GM19468 (cell line): ENCODE measurements around the gene C1orf167.

Experiments used
- ATAC-seq: cut with Tn5 transposase; IDR thresholded peaks from one replicate; pipeline ENCODE4 v1.9.1; 2021; ENCODE audit warnings: mild to moderate bottlenecking, moderate library complexity, moderate number of reproducible peaks; ENCODE audit not compliant: unreplicated experiment; ENCODE audit errors: extremely low read depth

C1orf167 gene

DNA sequence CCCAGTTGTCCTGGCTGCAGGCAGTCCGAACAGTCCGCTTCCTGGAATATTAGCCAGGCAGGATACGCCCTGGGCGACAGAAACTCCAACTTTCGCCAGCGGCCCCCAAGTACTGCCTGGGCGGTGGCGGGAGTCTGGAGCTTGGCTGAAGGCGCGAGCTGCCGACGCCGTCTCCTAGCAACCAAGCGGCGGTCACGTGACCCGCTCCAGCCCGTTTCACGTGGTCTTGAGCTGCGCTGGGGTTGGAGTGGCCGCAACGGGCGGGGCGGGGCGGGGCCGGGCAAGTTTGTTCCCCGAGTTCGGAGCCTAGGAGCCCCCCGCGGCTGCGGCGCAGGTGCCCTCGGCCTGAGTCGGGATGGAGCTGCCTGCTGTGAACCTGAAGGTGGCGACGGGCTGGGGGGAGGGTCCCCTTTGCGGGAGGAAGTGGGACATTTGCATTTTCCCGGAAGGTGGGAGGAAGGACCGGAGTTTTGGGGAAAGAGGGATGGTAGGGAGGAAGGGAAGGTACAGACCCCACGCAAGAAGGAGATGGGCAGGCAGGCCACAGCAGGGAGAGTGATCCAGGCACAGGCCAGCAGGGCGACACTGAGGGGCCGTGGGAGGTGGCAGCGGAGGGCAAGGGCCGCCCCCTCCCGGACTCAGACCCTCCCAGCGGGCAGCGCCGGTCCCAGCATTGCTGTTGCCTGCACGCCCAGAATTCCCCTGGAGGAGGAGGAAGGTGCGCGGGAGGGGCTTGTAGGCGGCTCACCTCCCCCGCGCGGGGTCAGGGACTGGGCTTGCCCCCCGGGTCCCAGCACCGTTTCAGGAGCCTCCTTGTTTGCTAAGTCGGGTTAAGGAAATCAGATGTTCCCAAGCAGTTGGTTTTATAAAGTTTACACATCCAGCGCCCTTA lies 25.9 kb upstream of the C1orf167 start, which contains the start of gene AGTRAP:
TSS of gene AGTRAP (plus strand) at position 283 of the 892 bp plus-strand sequence. CDS start at position 356, 73 bp downstream.
- ATAC-seq, result no peak

GRCh38 chr1:11736746-11737639 lies 25.0 kb upstream of the C1orf167 start:
- no peak for ATAC-seq

GRCh38 chr1:11738096-11738495 lies 23.9 kb upstream of the C1orf167 start:
- ATAC-seq, result no peak

- ATAC-seq, result no peak
Measured at GRCh38 chr1:11738783-11739182, 23.2 kb upstream of the C1orf167 start.

GRCh38 chr1:11740258-11741192 lies 21.5 kb upstream of the C1orf167 start:
- ATAC-seq, result no peak

DNA sequence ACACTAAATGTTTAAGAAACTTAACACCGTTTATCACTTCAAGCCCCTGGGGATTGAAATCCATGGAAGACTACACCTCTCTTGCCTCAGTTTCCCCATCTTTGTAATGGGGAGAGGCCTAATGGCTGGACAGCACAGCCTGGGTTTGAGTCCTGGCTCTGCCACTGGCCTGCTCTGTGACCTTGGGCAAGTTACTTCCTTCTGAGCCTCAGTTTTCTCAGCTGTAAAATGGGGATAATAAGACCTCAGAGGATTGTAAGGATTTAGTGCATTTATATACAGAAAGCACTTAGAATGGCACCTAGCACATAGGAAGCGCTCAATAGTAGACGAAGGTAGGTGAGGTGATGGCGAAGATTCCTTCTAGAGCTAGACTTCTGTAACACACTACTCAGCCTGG lies 20.5 kb upstream of the C1orf167 start:
- no peak for ATAC-seq

DNA sequence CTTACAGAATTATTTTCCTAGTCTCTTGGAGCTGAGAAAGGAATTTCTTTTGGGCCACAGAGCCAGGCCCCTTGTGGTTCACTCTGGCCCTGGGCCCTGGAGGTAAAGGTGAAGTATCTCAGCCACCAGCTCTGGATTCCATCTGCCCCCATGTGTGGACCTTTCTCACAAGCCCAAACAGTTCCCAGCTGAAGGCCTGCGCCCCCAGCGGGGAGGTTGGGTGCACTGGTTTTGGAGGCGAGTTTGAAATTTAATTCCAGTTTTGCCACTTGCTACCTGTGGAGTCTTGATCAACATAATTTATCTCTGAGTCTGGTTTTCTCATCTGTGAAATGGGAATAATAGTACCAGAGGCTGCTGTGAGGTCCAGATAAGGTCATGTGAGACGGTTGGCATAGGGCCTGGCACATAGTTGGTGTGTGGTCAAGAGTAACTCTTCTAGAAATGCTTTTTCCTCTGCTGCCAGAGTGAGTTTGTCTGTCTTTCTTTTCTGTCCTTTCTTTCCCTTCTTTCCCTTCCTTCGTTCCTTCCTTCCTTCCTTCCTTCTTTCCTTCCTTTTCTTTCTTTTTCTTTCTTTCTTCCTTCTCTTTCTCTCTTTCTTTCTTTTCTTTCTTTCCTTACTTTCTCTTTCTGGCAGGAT lies 20.0 kb upstream of the C1orf167 start:
- no peak for ATAC-seq

DNA sequence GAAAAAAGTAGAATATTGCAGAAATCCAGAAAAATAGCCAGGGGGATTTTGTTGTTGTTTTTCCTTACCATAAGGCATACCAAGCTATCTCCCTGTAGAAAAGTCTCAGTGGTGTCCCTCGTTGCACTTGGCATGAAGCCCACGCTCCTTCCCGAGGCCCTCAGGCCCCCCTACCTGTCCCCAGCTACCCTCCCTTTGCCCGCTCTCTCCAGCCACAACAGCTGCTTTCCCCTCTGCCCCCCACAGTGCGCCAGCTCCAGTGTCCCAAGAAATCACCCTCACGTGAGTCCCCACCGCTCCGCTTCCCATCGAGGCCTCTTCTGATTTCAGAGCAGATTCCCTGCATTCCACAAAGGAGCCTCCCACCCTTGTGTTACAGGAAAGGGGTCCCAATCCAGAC lies 17.7 kb upstream of the C1orf167 start:
- ATAC-seq, result no peak

GRCh38 chr1:11746092-11746491 lies 15.9 kb upstream of the C1orf167 start:
- ATAC-seq, result no peak

DNA sequence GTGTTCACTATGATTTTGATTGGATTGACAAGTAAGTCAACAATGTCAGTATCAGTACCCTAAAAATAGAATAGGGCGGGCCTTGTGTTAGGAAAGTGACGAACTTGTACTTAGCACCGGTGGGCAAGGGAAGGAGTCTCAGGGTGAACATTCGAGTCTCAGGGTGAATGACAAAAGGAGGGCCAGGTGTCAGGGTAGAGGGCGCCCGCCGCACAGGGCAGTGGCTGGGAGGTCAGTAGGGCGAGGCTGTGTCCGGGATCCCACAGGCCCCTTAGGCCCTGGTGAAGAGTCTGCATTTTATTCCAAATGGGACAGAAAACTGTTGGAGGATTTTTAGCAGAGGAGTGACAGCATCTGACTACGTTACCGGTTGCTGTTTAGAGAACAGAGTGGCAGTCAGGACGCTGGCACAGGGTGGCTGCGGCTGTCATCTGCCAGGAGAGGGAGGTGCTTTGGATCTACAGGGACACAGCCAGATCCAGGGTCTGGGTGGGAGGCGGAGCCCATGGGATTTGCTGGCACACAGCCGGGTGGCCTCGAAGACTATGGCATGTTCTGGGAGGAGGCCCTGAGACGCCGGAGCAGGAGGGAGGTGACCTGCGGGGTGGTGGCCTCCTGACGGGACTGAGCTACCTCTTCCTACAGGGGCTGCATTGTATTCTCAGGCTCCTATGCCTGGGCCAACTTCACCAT lies 15.1 kb upstream of the C1orf167 start:
- ATAC-seq, result no peak

DNA sequence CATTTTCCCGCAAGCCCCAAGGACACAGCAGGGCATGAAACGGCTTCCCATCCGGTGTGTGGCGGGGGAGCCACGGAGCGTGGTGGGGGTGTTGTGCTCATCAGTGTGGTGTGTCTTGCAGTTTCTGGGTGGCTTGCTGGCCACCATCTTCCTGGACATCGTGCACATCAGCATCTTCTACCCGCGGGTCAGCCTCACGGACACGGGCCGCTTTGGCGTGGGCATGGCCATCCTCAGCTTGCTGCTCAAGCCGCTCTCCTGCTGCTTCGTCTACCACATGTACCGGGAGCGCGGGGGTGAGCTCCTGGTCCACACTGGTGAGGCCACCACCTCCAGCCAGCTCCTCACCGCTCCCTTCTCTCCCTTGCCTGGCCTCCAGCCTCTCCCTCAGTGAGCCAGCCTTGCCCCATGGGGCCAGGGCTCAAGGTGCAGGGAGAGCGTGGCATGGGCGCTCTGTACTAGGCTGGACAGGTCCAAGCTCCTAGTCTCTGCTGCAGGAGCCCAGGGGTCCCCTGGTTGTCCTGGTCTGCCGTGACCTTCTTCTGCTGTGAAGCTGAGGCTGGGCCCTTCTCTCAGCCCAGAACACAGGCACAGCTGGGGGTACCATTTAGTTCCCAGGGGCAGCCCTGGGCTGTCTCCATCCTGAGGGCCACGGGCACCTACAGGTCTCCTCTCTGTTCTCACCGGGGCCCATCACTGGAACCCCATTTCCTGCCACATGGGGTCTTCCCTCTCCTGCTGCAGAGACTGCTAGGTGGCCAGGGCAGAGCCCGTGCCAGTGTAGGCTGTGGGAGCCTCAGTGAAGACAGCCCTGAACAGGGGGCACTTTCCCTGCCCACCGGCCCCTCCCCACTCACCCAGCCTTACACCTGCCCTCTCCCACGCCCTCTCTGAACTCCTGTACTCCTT lies 13.4 kb upstream of the C1orf167 start:
- no peak for ATAC-seq

DNA sequence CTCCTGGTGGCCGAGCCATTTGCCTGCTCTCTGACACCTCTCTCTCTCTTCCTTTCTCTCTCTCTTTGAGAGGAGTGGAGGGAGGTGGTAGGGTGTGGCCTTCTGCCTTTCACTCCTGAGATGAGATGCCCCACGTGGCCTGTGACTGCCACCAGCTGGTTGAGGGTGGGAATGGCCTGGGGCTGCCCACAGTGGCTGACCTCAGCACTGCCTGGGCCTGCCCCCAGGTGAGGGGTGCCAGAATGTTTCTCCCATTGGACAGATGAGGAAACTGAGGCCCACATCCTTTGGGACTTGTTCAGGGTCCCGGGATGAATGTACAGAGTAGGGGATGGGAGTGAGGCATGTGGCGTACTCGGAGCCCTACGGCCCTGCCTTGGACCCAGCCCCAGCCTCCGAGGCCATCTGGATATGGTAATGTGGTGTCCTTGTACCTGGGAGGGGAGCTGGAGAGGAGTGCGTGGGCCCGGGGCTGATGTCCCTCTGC lies 12.7 kb upstream of the C1orf167 start:
- ATAC-seq, result peak; percentile 68

DNA sequence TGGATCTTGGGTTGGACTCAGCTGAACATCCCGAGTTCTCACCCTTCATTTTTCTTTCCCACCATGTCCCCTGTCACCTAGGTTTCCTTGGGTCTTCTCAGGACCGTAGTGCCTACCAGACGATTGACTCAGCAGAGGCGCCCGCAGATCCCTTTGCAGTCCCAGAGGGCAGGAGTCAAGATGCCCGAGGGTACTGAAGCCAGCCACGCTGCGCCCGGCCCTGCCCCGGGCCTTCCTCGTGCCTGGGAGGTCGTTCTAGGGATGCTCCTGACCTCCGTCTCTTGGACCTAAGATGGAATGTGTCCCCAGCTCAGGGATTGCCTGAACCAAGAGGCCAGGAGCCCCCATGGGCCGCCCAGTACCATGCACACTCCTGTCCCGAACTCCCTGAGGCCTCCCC lies 12.0 kb upstream of the C1orf167 start:
- ATAC-seq, result no peak

DNA sequence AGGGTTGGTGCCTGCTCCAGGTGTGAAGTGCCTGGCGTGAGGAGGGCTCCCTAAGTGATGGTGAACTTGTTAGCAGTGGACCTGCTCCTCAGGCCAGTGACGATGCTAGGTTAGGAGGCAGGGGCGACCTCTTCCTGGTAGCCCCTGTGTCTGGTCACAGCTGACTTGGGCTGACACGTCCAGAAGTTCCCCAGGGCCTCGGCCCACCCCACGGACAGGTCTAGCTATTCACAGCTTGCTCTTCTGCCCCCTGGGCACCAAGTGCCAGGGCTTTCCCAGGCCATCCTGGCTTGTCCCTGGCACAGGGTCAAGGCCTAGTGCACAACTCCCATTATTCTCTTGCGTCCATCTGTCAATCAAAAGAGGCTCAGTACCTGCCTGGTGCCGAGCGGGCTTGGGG lies 10.9 kb upstream of the C1orf167 start:
- ATAC-seq, result no peak

DNA sequence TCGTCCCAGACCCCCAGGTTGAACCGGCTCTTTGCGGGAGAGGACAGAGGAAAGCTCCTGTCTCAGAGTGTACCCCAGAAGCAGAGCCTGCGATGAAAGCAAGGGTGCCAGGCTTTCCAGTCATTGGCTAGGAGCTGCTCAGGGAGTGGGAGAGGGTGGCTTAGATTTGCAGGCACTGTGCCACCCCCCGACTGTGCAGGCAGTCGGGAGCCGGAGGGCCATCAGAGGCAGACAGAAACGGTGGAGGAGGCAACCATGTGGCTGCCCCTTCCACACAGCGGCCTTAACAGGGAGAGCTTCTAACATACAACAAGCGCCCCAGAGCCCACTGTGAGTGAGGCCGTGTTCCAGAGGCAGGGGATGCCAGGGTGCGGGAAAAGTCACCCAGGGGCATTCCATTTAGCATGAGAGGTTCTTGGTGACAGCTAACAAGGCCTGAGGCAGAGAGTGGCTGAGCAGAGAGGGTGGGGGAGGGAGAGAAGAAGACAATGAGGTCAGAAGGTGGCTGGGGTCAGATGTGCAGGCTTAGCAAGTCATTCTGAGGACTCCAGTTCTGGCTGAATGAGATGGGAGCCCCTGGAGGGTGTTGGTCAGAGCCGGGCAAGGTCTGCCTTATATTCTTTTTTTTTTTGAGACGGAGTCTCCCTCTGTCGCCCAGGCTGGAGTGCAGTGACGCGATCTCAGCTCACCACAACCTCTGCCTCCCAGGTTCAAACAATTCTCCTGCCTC lies 9.5 kb upstream of the C1orf167 start:
- no peak for ATAC-seq

DNA sequence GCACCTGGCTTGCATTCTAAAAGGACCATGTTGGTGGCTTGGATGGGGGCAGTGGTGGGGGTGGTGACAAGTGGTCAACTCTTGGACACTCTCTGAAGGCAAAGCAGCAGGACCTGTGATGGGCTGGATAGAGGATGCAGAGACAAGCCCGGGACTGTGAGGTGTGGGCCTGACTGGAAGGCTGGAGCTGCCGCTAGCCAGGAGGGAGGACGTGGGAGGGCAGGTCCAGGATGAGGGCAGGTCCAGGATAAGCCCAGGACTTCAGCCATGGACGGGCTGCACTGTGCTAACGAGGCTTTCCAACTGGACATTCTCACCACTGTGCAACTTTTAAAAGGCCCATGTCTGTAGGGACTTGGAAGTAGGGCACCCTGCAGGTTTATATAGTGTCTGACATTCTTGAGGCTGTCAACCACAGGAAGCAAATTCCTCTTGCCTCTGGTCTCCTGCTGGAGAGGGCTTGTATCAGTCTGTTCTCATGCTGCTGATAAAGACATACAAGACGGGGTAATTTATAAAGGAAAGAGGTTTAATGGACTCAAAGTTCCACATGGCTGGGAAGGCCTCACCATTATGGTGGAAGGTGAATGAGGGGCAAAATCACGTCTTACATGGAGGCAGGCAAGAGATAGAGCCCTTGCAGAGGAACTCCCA lies 8.3 kb upstream of the C1orf167 start:
- ATAC-seq, result no peak

GRCh38 chr1:11757047-11757446 lies 4.9 kb upstream of the C1orf167 start:
- no peak for ATAC-seq
